Thymus (tissue), 11 donors: ENCODE data around the gene GALR3. TPM values are rescaled to one million over a fixed set of nuclear protein-coding genes. Genes with fewer than 3 reads are reported as not detected.

Source experiments
- DNase-seq, 9 donors: peaks; one replicate each; pipeline ENCODE4 v3.0.0-alpha.2; 2013; ENCODE audit warnings: low spot score in 9 of 9, low read depth in 6 of 9, missing footprints in 1 of 9
- H3K27ac ChIP-seq, 2 donors: one replicate each; pipeline ENCODE4 v1.5.1; 2013; ENCODE audit warnings: control low read depth in 1 of 2, low read depth in 1 of 2, low read length in 1 of 2, mild to moderate bottlenecking in 1 of 2, moderate library complexity in 1 of 2
- H3K27me3 ChIP-seq, 2 donors: one replicate each; pipeline ENCODE4 v1.5.1; 2013; ENCODE audit warnings: low read length in 1 of 2; ENCODE audit not compliant: control insufficient read depth in 2 of 2, insufficient read depth in 1 of 2
- H3K36me3 ChIP-seq, 2 donors: one replicate each; pipeline ENCODE4 v1.5.1; 2013; ENCODE audit warnings: low read length in 1 of 2, mild to moderate bottlenecking in 1 of 2, moderate library complexity in 1 of 2; ENCODE audit not compliant: control insufficient read depth in 2 of 2, insufficient read depth in 2 of 2
- H3K4me1 ChIP-seq, 2 donors: one replicate each; pipeline ENCODE4 v1.5.1; 2013; ENCODE audit warnings: low read length in 2 of 2; ENCODE audit not compliant: control insufficient read depth in 2 of 2, insufficient read depth in 2 of 2
- H3K4me3 ChIP-seq, 2 donors: one replicate each; pipeline ENCODE4 v1.5.1; 2013; ENCODE audit warnings: low read length in 2 of 2, control low read depth in 1 of 2, mild to moderate bottlenecking in 1 of 2
- H3K9me3 ChIP-seq, 2 donors: one replicate each; pipeline ENCODE4 v1.5.1; 2013; ENCODE audit warnings: low read length in 1 of 2, mild to moderate bottlenecking in 1 of 2; ENCODE audit not compliant: control insufficient read depth in 2 of 2, insufficient read depth in 1 of 2
- whole genome bisulfite sequencing: extraction: QIAGEN DNeasy Blood & Tissue Kit; methylation state at CpG from one replicate; pipeline ENCODE4 v1.1.7; 2013; 5-methylcytosine and 5-hydroxymethylcytosine counted together
- polyA plus RNA-seq: library from polyadenylated mRNA; stranded (reverse); fragments of 200-250 nt; gene quantifications from one replicate; pipeline ENCODE4 v1.2.3, GENCODE V29; 2013
- total RNA-seq: library from RNA; stranded (reverse); fragments of 120-200 nt; gene quantifications from one replicate; pipeline ENCODE4 v1.2.4, GENCODE V29; 2013
- donor health status: healthy.

GALR3 gene
- total and polyA plus RNA-seq, 2 donors = not detected

DNA sequence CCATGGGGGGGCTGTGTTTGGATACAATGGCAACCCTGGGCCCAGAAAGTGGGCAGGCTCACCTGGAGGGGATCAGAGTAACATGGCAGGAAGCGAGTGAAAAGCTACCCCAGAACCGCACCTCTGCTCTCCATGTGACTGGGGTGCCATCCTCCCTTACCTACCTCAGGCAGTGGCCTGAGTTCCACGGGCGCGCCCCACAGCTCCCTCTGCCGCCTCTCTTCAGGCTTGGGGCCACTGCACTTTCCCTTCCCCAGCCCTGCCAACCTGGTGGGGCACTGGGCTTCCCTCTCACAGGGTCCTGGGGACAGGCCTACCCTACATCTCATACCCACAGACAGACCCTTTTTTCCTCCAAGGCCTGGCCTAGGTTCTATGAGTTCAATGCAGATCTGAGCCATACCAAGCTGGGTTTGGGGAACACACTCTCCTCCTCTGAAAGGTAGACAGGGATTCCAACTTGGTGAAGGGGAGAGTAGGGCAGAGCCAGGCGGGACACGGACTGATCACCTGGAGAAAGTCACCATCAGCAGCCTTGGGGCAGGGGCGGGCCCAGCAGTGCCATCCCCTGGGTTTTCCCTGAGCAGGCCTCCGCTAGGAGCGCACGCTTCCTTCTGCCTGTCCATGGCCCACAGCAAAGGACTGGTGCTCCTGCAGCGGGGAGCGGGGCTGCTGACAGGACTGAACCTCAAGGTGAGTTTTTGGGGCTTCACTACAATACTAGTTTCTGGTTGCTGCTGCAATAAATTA, 7.1 kb downstream of the GALR3 start:
- H3K27ac ChIP-seq = no peak overlapping the region
- no peak for DNase-seq
- H3K36me3 ChIP-seq = peaks cover 56 to 62% of the 10 kb centered on the region in 2 donors
- H3K4me3 ChIP-seq = no peak overlapping the region
- peaks cover 2 to 5% of the 10 kb centered on the region in 2 donors for H3K27me3 ChIP-seq
- H3K4me1 ChIP-seq = no peaks in the 10 kb centered on the region
- no peaks in the 10 kb centered on the region for H3K9me3 ChIP-seq
- over 99% methylated on average over 14 of the region's 14 CpGs for WGBS

DNA sequence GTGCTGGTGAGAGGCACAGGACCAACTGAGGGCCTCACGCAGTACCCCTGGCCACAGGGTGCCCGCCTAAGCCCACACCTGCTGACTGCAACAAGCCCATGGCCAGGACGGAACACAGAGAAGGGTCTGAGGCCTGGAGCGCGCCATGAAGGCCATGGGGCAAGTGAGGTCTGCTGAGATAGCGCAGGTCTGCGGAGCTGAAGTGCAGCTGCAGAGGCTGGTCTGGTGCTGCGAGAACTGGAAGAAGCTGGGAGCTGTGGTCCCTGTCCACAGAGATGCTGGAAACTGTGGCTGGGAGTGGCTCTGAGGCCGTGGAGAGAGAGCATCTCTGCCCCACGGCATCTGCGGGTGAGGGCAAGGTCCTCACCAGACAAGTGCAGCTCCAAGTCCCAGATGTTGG, 8.3 kb downstream of the GALR3 start:
- WGBS = 98% methylated on average over 11 of the region's 11 CpGs
- Histone ChIP-seq H3K4me3 (no peak overlapping the region), H3K4me1 (no peaks in the 10 kb centered on the region), H3K36me3 (peaks cover 56 to 62% of the 10 kb centered on the region in 2 donors), H3K27me3 (no peaks in the 10 kb centered on the region), H3K9me3 (no peaks in the 10 kb centered on the region), H3K27ac (no peak overlapping the region)
- DNase-seq = no peak

DNA sequence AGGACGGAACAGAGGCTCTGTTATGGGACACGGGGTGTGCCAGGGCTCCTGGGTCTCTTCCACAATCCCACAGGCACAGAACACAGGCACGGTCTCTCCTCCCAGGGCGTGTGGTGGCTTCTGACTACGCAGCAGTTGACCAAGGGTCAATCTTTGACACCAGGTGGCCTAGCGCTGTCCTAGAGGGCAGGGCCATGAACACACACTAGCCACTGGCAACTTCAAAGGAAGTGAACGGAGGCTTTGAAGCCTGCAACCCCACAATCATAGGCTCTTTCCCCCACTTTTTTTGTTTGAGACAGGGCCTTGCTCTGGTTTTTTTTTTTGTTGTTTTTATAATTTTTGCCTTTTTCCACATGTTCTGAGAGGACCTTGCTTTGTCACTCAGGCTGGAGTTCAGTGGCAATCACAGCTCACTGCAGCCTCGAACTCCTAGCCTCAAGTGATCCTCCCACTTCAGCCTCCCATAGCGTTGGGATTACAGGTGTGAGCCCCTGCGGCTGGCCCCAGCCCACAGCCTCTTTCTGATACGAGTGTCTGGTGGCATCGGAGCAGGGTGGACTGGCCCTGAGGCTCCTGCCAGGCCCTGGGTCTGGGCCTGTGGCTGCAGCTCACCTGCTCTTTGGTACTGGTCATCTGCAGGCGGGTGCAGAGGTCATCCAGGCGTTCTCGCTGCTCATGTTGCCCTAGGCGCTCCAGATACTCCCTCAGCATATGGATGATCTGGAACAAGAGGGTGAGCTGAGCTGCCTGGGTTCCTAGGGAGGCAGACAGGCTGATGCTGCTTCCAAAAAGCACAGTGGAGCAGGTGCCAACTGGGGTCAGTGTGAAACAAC, 9.1 kb downstream of the GALR3 start:
- no peak overlapping the region for H3K4me3 ChIP-seq
- H3K27ac ChIP-seq = no peak overlapping the region
- H3K27me3 ChIP-seq = no peaks in the 10 kb centered on the region
- DNase-seq = no peak
- H3K36me3 ChIP-seq = peaks cover 63 to 65% of the 10 kb centered on the region in 2 donors
- no peaks in the 10 kb centered on the region for H3K4me1 ChIP-seq
- H3K9me3 ChIP-seq = no peaks in the 10 kb centered on the region
- WGBS = 99% methylated on average over 16 of the region's 16 CpGs

DNA sequence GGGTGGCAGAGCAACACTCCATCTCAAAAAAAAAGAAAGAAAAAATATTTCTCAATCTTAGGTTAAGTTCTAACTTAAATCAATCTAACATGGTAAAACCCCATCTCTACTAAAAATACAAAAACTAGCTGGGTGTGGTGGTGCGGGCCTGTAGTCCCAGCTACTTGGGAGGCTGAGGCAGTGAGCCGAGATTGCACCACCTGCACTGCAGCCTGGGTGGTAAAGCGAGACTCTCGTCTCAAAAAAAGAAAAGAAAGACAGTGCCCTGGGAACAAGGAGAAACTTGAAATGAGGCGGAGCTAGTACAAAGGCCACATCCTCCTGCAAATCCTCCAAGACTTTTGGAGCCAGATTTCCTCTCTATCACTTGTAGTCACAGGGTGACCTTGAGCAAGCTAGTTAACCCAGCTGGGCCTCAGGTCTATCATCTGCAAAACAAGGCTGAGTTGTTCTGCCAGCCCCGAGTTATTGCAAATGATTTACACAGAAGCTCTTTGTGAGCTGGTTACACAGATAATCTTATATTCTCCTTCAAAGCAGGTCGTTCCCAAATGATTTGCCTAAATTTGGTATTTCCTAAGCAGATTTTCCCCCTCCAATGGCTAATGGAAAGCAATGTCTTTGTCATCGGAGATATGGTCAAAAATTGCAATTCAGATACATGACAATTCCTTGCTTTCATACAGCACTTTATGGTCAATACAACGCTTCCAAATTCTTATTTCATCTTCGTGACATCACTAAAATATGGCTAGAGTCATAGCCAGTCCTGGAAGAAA, 19.0 kb downstream of the GALR3 start:
- H3K27ac ChIP-seq = no peak overlapping the region
- peaks cover 0 to 4% of the 10 kb centered on the region in 2 donors for H3K9me3 ChIP-seq
- H3K4me1 ChIP-seq = peaks cover 10% of the 10 kb centered on the region in 2 donors
- DNase-seq = no peak
- 96% methylated on average over 10 of the region's 10 CpGs for WGBS
- no peaks in the 10 kb centered on the region for H3K27me3 ChIP-seq
- peaks cover 26% of the 10 kb centered on the region in 2 donors for H3K36me3 ChIP-seq
- no peak overlapping the region for H3K4me3 ChIP-seq

DNA sequence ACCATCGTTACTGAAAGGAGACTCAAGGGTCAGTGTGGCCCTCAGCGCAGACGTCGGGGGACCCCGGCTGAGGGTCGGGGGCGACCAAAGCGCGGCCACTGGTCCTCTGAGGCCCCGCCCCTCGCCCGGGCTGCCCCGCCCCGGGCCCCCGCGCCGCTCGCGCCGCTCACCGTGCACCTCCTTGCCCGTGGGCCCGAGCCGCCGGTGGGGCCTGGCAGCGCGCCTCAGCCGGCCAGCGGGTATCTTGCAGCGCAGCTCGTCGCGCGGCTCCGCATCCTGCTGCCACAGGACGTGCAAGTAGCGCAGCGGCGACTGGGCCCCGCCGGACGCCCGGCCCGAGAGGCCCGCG, 20.5 kb downstream of the GALR3 start:
- Histone ChIP-seq H3K4me3 (peak overlapping the region; percentile 51 to 80), H3K27ac (peak overlapping the region; percentile 50 to 90), H3K27me3 (no peaks in the 10 kb centered on the region), H3K36me3 (peaks cover 12% of the 10 kb centered on the region in 2 donors), H3K9me3 (peaks cover 0 to 7% of the 10 kb centered on the region in 2 donors), H3K4me1 (peaks cover 12 to 18% of the 10 kb centered on the region in 2 donors)
- peak in 1 of 9 donors; percentile 39 for DNase-seq
- under 1% methylated on average over 46 of the region's 46 CpGs for WGBS

DNA sequence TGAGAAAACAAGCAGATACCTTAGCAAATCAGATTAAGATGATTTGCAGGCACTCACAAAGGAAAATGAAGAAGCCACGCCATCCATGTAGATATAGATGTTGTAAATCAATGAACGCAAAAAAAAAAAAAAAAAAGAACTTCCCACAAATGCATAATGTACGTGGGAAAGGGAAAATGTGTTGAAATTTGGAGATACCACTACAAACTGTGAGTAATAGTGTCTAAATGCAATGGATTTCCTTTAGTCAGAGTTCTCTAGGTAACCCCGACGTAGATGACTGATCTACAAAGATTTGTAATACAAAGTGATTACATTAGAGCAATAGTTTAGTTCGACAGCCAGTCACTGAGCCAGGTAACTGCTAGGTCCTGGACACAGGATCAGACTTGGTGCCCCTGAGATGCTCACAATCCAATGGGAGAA, 21.7 kb downstream of the GALR3 start:
- Histone ChIP-seq H3K36me3 (peaks cover 2 to 4% of the 10 kb centered on the region in 2 donors), H3K9me3 (peaks cover 0 to 7% of the 10 kb centered on the region in 2 donors), H3K4me3 (peak overlapping the region; percentile 51 to 80), H3K4me1 (peaks cover 15 to 20% of the 10 kb centered on the region in 2 donors), H3K27ac (peak overlapping the region in 1 of 2 donors; percentile 81), H3K27me3 (no peaks in the 10 kb centered on the region)
- whole genome bisulfite sequencing = 95% methylated on average over 6 of the region's 6 CpGs
- DNase-seq = no peak

DNA sequence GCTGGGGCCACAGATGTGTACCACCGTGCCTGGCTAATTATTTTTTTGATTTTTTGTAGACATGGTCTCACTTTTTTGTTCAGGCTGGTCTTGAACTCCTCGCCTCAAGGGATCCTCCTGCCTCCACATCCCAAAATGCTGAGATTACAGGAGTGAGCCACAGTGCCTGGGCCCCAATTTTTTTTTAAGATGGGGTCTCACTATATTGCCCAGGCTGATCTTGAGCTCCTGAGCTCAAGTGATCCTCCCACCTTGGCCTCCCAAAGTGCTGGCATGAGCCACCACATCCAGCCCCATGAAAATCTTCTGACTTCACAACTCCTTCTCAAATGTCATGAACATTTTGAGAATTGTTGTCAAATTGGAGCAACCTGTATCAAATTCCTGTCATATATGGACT, 23.3 kb downstream of the GALR3 start:
- Histone ChIP-seq H3K36me3 (peaks cover 4 to 7% of the 10 kb centered on the region in 2 donors), H3K4me3 (no peak overlapping the region), H3K4me1 (peaks cover 20 to 26% of the 10 kb centered on the region in 2 donors), H3K9me3 (peaks cover 0 to 7% of the 10 kb centered on the region in 2 donors), H3K27me3 (no peaks in the 10 kb centered on the region), H3K27ac (no peak overlapping the region)
- no peak for DNase-seq
- 99% methylated on average over 2 of the region's 2 CpGs for WGBS

DNA sequence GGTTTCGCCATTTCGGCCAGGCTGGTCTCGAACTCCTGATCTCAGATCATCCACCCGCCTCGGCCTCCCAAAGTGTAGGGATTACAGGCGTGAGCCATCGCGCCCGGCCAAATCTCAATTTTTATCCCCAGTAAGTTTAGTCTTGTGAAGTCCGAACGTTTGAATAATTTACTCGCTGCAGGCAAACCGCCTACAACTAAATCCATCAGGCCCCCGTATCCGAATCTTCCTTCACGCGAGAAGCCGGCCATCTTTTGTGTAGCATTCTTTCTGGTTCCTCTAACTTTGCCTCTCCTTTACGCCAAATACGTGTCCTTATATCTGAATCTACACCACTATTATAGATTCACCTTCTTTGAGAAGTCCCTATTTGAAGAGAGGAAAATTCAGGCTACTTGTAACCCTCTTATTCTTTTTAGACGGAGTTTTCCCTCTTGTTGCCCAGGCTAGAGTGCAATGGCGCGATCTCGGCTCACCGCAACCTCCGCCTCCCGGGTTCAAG, 25.5 kb downstream of the GALR3 start:
- no peaks in the 10 kb centered on the region for H3K27me3 ChIP-seq
- WGBS = 23% methylated on average over 27 of the region's 27 CpGs
- peak overlapping the region; percentile 74 to 90 for H3K27ac ChIP-seq
- peaks cover 15 to 24% of the 10 kb centered on the region in 2 donors for H3K36me3 ChIP-seq
- peak overlapping the region; percentile 93 to 98 for H3K4me3 ChIP-seq
- H3K4me1 ChIP-seq = peaks cover 11 to 16% of the 10 kb centered on the region in 2 donors
- peak in 2 of 9 donors; percentile 42 to 55 for DNase-seq
- peaks cover 0 to 7% of the 10 kb centered on the region in 2 donors for H3K9me3 ChIP-seq
